HG03378 (cell line): Measurements from ENCODE around the gene S1PR1.
A peak's percentile ranks its signal among the peaks of the same experiment; 100 is the strongest.

Source experiments
- ATAC-seq: cut with Tn5 transposase; IDR thresholded peaks from one replicate; pipeline ENCODE4 v1.9.1; 2021; ENCODE audit warnings: mild to moderate bottlenecking, moderate library complexity; ENCODE audit not compliant: unreplicated experiment

Gene S1PR1

GRCh38 chr1:101278238-101278637 lies 41.4 kb downstream of the S1PR1 start:
- no peak for ATAC-seq

- no peak for ATAC-seq
Measured at GRCh38 chr1:101278845-101279244, 42.0 kb downstream of the S1PR1 start.

GRCh38 chr1:101280049-101280592 lies 43.3 kb downstream of the S1PR1 start:
- no peak for ATAC-seq

- ATAC-seq: no peak
Measured at GRCh38 chr1:101280942-101281654, 44.3 kb downstream of the S1PR1 start.

- ATAC-seq: no peak
Measured at GRCh38 chr1:101281751-101282150, 44.9 kb downstream of the S1PR1 start.

GRCh38 chr1:101282314-101283038 lies 45.7 kb downstream of the S1PR1 start:
- no peak for ATAC-seq

- ATAC-seq: no peak
Measured at GRCh38 chr1:101283443-101283842, 46.6 kb downstream of the S1PR1 start.

GRCh38 chr1:101284021-101284420 lies 47.2 kb downstream of the S1PR1 start:
- no peak for ATAC-seq

- no peak for ATAC-seq
Measured at GRCh38 chr1:101284622-101285218, 47.9 kb downstream of the S1PR1 start.

- ATAC-seq: no peak
Measured at GRCh38 chr1:101285922-101286570, 49.2 kb downstream of the S1PR1 start.

GRCh38 chr1:101288491-101288944 lies 51.7 kb downstream of the S1PR1 start:
- peak; percentile 65 for ATAC-seq

GRCh38 chr1:101290119-101290921 lies 53.5 kb downstream of the S1PR1 start:
- no peak for ATAC-seq
